Thoracic aorta (tissue), 2 donors: ENCODE data around the gene USP33. TPM values are rescaled to one million over a fixed set of nuclear protein-coding genes. Genes with fewer than 3 reads are reported as not detected.
"Not testable (repeated sequence)": the region's sequence is repeated elsewhere in the genome, so short reads cannot be mapped to it uniquely, and the experiment has no call there.

ENCODE experiments used
- ATAC-seq: fragments of 150-250 bp; one replicate; pipeline ENCODE4 v1.8.0; 2017; ENCODE audit warnings: low read depth; ENCODE audit not compliant: insufficient number of reproducible peaks, low FRiP score
- DNase-seq: peaks from one replicate; pipeline ENCODE4 v3.0.0-alpha.2; 2020; ENCODE audit warnings: low spot score
- H3K27ac ChIP-seq, 2 donors: fragments of 200-600 bp; sonication (generic); 1 replicate in 1 of 2; 2 replicates in 1 of 2; pipeline ENCODE4 v1.5.1; 2016; ENCODE audit warnings: mild to moderate bottlenecking in 2 of 2, moderate library complexity in 2 of 2
- H3K27me3 ChIP-seq: fragments of 200-600 bp; sonication (generic); replicated peaks from 2 replicates; pipeline ENCODE4 v1.6.0; 2016; ENCODE audit warnings: mild to moderate bottlenecking; ENCODE audit not compliant: insufficient read depth
- H3K36me3 ChIP-seq: fragments of 200-600 bp; sonication (generic); one replicate; pipeline ENCODE4 v1.5.1; 2016
- H3K4me1 ChIP-seq, 2 donors: fragments of 200-600 bp; sonication (generic); 1 replicate in 1 of 2; 2 replicates in 1 of 2; pipeline versions ENCODE4 v1.5.1 to v1.6.0; 2016; ENCODE audit warnings: low read depth in 2 of 2, mild to moderate bottlenecking in 1 of 2; ENCODE audit not compliant: control insufficient read depth in 1 of 2
- H3K4me3 ChIP-seq: fragments of 200-600 bp; sonication (generic); 2 replicates; pipeline ENCODE4 v1.5.1; 2016; ENCODE audit warnings: mild to moderate bottlenecking
- H3K9me3 ChIP-seq: fragments of 200-600 bp; sonication (generic); 2 replicates; pipeline ENCODE4 v1.5.1; 2016
- CTCF ChIP-seq: fragments of 200-600 bp; sonication (generic); IDR thresholded peaks from one replicate; pipeline ENCODE4 v1.5.1; 2019; ENCODE audit warnings: antibody characterized with exemption
- total RNA-seq, 2 donors: library from RNA; depleted of rRNA; stranded (reverse); fragments of >200 nt; gene quantifications; one replicate each; pipeline versions ENCODE4 v1.1.0 to v1.2.3, GENCODE V29; 2016

USP33 gene
- total RNA-seq, 2 donors from 2014 or later = 91.3 to 122 TPM

- ATAC-seq = no peak
These were observed 49.9 kb downstream of the USP33 start for GRCh38 chr1:77709727-77710126.

GRCh38 chr1:77706321-77706720 is 53.3 kb downstream of the USP33 start:
- no peak for ATAC-seq
- Histone ChIP-seq H3K27me3 (no peaks in the 10 kb centered on the region), H3K4me1 (no peaks in the 10 kb centered on the region), H3K9me3 (no peaks in the 10 kb centered on the region), H3K36me3 (peaks cover 30% of the 10 kb centered on the region), H3K27ac (no peak overlapping the region), H3K4me3 (no peak overlapping the region)
- no peak for TF ChIP-seq CTCF
- DNase-seq = no peak

More at GRCh38 chr1:77709727-77710126, 49.9 kb downstream of the USP33 start:
- Histone ChIP-seq H3K36me3 (peaks cover 55% of the 10 kb centered on the region), H3K4me1 (no peaks in the 10 kb centered on the region), H3K4me3 (no peak overlapping the region), H3K27ac (no peak overlapping the region), H3K9me3 (no peaks in the 10 kb centered on the region), H3K27me3 (no peaks in the 10 kb centered on the region)
- no peak for DNase-seq
- no peak for TF ChIP-seq CTCF

DNA sequence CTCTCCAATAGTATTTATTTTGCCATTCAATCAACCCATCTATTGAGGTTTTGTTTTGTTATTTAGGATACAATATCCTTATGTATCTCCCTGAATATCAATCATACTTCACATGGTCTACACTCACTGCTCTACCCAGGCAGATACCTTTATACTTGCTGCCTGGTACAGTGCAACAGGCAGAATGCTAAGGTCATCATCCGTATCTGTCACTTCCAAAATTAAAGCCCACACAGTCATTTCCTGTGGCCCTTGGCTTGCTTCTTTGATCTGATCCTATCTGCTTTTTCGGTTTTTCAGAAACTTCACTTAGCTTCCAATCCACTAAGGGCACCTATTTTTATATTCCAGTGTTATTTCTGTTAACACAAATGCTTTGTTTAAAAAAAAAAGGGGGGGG is 54.9 kb downstream of the USP33 start:
- no peak for TF ChIP-seq CTCF
- no peak for ATAC-seq
- no peak overlapping the region for H3K4me3 ChIP-seq
- no peaks in the 10 kb centered on the region for H3K9me3 ChIP-seq
- no peak overlapping the region for H3K27ac ChIP-seq
- no peak for DNase-seq
- no peaks in the 10 kb centered on the region for H3K27me3 ChIP-seq
- no peaks in the 10 kb centered on the region for H3K4me1 ChIP-seq
- H3K36me3 ChIP-seq = peaks cover 20% of the 10 kb centered on the region

GRCh38 chr1:77699673-77700072 is 60.0 kb downstream of the USP33 start:
- H3K4me1 ChIP-seq, H3K36me3 ChIP-seq, ATAC-seq, H3K9me3 ChIP-seq, H3K27me3 ChIP-seq, DNase-seq, H3K4me3 ChIP-seq, H3K27ac ChIP-seq: not testable (repeated sequence)

- no peak overlapping the region for H3K27ac ChIP-seq
- peaks cover 16% of the 10 kb centered on the region for H3K36me3 ChIP-seq
- no peaks in the 10 kb centered on the region for H3K4me1 ChIP-seq
- H3K4me3 ChIP-seq = no peak overlapping the region
- ATAC-seq = no peak
- no peak for DNase-seq
- no peak for TF ChIP-seq CTCF
- no peaks in the 10 kb centered on the region for H3K9me3 ChIP-seq
- no peaks in the 10 kb centered on the region for H3K27me3 ChIP-seq
These were observed 62.2 kb downstream of the USP33 start for GRCh38 chr1:77697441-77697840.

DNA sequence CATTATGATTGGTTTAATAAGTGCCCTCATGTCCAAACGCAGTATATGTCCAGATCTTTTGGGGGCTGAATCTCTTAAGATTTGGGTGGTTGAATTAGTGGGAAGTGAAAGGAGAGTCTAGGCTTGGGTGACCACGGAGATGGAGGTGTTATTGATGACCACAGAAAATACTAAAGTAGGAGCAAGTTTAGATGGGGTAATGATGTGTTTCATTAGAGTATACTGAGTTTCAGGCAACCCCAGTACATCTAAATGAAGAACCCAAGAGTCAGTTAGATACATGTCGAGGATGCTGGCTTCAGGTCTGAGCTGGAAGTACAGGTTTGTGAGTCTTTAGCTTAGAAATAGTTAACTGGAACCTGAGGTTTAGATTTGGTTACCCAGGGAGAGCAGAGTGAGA is 70.7 kb downstream of the USP33 start:
- Histone ChIP-seq H3K9me3 (no peaks in the 10 kb centered on the region), H3K36me3 (peaks cover 11% of the 10 kb centered on the region), H3K4me3 (no peak overlapping the region), H3K27ac (no peak overlapping the region), H3K4me1 (peaks cover 3 to 13% of the 10 kb centered on the region in 2 donors), H3K27me3 (no peaks in the 10 kb centered on the region)
- DNase-seq (no peak), ATAC-seq (no peak)
- TF ChIP-seq CTCF = no peak
